Spleen (tissue), 11 donors: ENCODE measurements around the gene FBXO3. TPM values are rescaled to one million over a fixed set of nuclear protein-coding genes. Genes with fewer than 3 reads are reported as not detected.

ENCODE experiments used
- DNase-seq: peaks from one replicate; pipeline ENCODE4 v3.0.0-alpha.2; 2020
- H3K27ac ChIP-seq, 8 donors: fragments of 200-600 bp; sonication (generic) in 7 of 8; 1 replicate in 4 of 8; 2 replicates in 4 of 8; pipeline versions ENCODE4 v1.5.0 to v1.8.0; 2016 to 2021; ENCODE audit warnings: inconsistent platforms in 4 of 8, mild to moderate bottlenecking in 4 of 8, moderate library complexity in 1 of 8
- H3K27me3 ChIP-seq, 7 donors: fragments of 200-600 bp; sonication (generic) in 6 of 7; replicated peaks in 1 of 7; 1 replicate in 4 of 7; 2 replicates in 3 of 7; pipeline versions ENCODE4 v1.5.0 to v1.8.0; 2016 to 2021; ENCODE audit warnings: inconsistent platforms in 3 of 7, mild to moderate bottlenecking in 1 of 7
- H3K36me3 ChIP-seq, 6 donors: fragments of 200-600 bp; sonication (generic) in 5 of 6; 1 replicate in 4 of 6; 2 replicates in 2 of 6; pipeline versions ENCODE4 v1.5.0 to v1.8.0; 2016 to 2021; ENCODE audit warnings: inconsistent platforms in 2 of 6
- H3K4me1 ChIP-seq, 6 donors: fragments of 200-600 bp; sonication (generic) in 5 of 6; 1 replicate in 3 of 6; 2 replicates in 3 of 6; pipeline versions ENCODE4 v1.5.0 to v1.8.0; 2016 to 2021; ENCODE audit warnings: inconsistent platforms in 3 of 6
- H3K4me3 ChIP-seq, 8 donors: fragments of 200-600 bp; sonication (generic) in 7 of 8; 1 replicate in 4 of 8; 2 replicates in 4 of 8; pipeline versions ENCODE4 v1.5.0 to v1.8.0; 2016 to 2021; ENCODE audit warnings: inconsistent platforms in 4 of 8, mild to moderate bottlenecking in 4 of 8, moderate library complexity in 2 of 8
- H3K9me3 ChIP-seq, 8 donors: fragments of 200-600 bp; sonication (generic) in 7 of 8; 1 replicate in 4 of 8; 2 replicates in 4 of 8; pipeline versions ENCODE4 v1.5.0 to v1.8.0; 2016 to 2021; ENCODE audit warnings: inconsistent platforms in 4 of 8
- CTCF ChIP-seq, 11 experiments: fragments of 200-600 bp in 7 of 11; fragments of 450-650 bp in 4 of 11; sonication (generic) in 4 of 11; IDR thresholded peaks in 8 of 11; conservative IDR thresholded peaks in 3 of 11; 1 replicate in 7 of 11; 2 replicates in 4 of 11; pipeline versions ENCODE4 v1.4.0 to v1.8.0; 2016 to 2021; ENCODE audit warnings: antibody characterized with exemption in 11 of 11, inconsistent platforms in 4 of 11, mild to moderate bottlenecking in 1 of 11
- POLR2A ChIP-seq, 3 donors: fragments of 450-650 bp; IDR thresholded peaks; one replicate each; pipeline ENCODE4 v1.5.1; 2017; ENCODE audit warnings: antibody characterized with exemption in 3 of 3, mild to moderate bottlenecking in 1 of 3
- POLR2AphosphoS5 ChIP-seq, 3 donors: sonication (generic); formaldehyde crosslinking; IDR thresholded peaks; one replicate each; pipeline ENCODE4 v1.5.1; 2017; ENCODE audit warnings: antibody characterized with exemption in 3 of 3
- WGBS, 5 donors: extraction: QIAGEN DNeasy Blood & Tissue Kit in 3 of 5; methylation state at CpG; one replicate each; pipeline versions ENCODE4 v1.1.5 to v1.1.7; 2013 to 2018; 5-methylcytosine and 5-hydroxymethylcytosine counted together
- intact Hi-C: fragments of 100-400 bp; cut with DNase I; formaldehyde crosslinking; loops from one replicate; pipeline ENCODE4 v1.15.0; 2023; ENCODE audit warnings: low total_unique reads
- polyA plus RNA-seq, 3 donors: library from polyadenylated mRNA; stranded (reverse); fragments of 200-250 nt; gene quantifications; one replicate each; pipeline ENCODE4 v1.2.1, GENCODE V29; 2013
- total RNA-seq, 7 donors: library from RNA; depleted of rRNA in 3 of 7; stranded (reverse); fragments of >200 nt in 3 of 7; fragmentation: NEBNext Ultra II Directional in 4 of 7; extraction: Animal tissue kit (Norgen Biotek cat#: 25700) in 4 of 7; gene quantifications; one replicate each; pipeline versions ENCODE4 v1.1.0 to v1.2.1, GENCODE V29; 2016 to 2021
- donor health status: healthy with polysubstance abuse.
- donor health status: DM: no; HTN: no; CAD: no; lungs with moderate emphysema.
- donor health status: DM: no; HTN: no; CAD: no.
- donor health status: Bipolar disorder and iron deficiency.
- donor health status: healthy.
- donor health status: DM: no; HTN: no; CAD: no.
- donor health status: DM: yes; HTN: yes; CAD: no.

The FBXO3 gene
- total and polyA plus RNA-seq, 10 donors, result 15.6 to 58.3 (median 31.2) TPM

DNA sequence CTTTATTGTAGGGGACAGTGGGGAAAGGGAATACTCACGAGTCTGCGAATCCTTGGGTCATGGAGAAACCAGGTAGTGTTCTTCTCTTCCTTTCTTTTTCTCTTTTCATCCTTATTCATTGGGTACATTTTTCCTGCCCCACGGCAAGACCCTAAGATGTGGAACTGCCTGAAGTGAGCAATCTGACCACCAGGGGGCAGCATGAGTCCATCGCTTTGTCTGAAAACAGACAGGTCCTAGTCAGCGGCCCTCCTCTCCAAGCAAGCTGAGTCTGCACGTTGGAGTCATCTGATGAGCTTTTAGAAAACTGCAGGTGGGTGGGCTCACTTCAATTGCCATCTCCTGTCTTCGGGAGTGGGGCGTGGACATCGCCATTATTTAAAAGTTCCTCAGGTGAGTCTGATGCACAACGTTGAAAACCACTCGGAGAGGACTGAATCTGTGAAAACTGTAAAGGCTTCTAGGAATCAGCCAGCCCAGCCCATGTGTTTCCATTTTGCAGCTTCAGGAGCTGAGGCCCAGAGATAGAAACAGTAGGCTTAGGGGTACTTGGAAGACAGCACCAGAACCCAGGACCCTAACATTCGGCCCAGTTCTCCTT, 34.0 kb upstream of the FBXO3 start:
- Histone ChIP-seq H3K4me3 (no peak overlapping the region), H3K27ac (no peak overlapping the region), H3K9me3 (no peaks in the 10 kb centered on the region), H3K27me3 (peaks cover 0 to 9% (median 0%) of the 10 kb centered on the region in 7 donors), H3K4me1 (peaks cover 0 to 7% (median 3%) of the 10 kb centered on the region in 6 donors), H3K36me3 (no peaks in the 10 kb centered on the region)
- 28 to 30% (median 29%) methylated on average over 12 of the region's 12 CpGs for WGBS, 5 donors
- peak; percentile 79 to 94 (median 91) for TF ChIP-seq CTCF (IDR thresholded peaks at IDR 0.05 in 8 of 11, conservative IDR thresholded peaks at IDR 0.05 in 3 of 11)
- TF ChIP-seq POLR2A (IDR thresholded peaks at IDR 0.05), result no peak
- peak in 1 of 3 donors; percentile 9 for TF ChIP-seq POLR2AphosphoS5 (IDR thresholded peaks at IDR 0.05)
- intact Hi-C loops, result no loop called here
- peak; percentile 91 for DNase-seq

- peaks cover 0 to 19% (median 5%) of the 10 kb centered on the region in 6 donors for H3K4me1 ChIP-seq
- no peak overlapping the region for H3K4me3 ChIP-seq
- no peak for TF ChIP-seq POLR2A (IDR thresholded peaks at IDR 0.05)
- no peak for TF ChIP-seq CTCF (IDR thresholded peaks at IDR 0.05 in 8 of 11, conservative IDR thresholded peaks at IDR 0.05 in 3 of 11)
- TF ChIP-seq POLR2AphosphoS5 (IDR thresholded peaks at IDR 0.05), result no peak
- H3K27me3 ChIP-seq, result peaks cover 0 to 48% (median 17%) of the 10 kb centered on the region in 7 donors
- WGBS, 5 donors, result 73 to 83% (median 82%) methylated on average over 2 of the region's 2 CpGs
- DNase-seq, result no peak
- H3K36me3 ChIP-seq, result no peaks in the 10 kb centered on the region
- intact Hi-C loops, result no loop called here
- H3K27ac ChIP-seq, result peak overlapping the region in 1 of 8 donors; percentile 3
- H3K9me3 ChIP-seq, result no peaks in the 10 kb centered on the region
Measured at GRCh38 chr11:33804471-33804870, 30.2 kb upstream of the FBXO3 start.

GRCh38 chr11:33802194-33802950, 28.1 kb upstream of the FBXO3 start:
- peaks cover 0 to 51% (median 27%) of the 10 kb centered on the region in 7 donors for H3K27me3 ChIP-seq
- H3K4me1 ChIP-seq, result peaks cover 0 to 12% (median 2%) of the 10 kb centered on the region in 6 donors
- H3K27ac ChIP-seq, result no peak overlapping the region
- DNase-seq, result no peak
- peak overlapping the region in 2 of 8 donors; percentile 24 to 43 for H3K4me3 ChIP-seq
- H3K9me3 ChIP-seq, result no peaks in the 10 kb centered on the region
- TF ChIP-seq POLR2A (IDR thresholded peaks at IDR 0.05), result no peak
- no peak for TF ChIP-seq POLR2AphosphoS5 (IDR thresholded peaks at IDR 0.05)
- no peak for TF ChIP-seq CTCF (IDR thresholded peaks at IDR 0.05 in 8 of 11, conservative IDR thresholded peaks at IDR 0.05 in 3 of 11)
- intact Hi-C loops, result no loop called here
- H3K36me3 ChIP-seq, result no peaks in the 10 kb centered on the region
- 3 to 7% (median 5%) methylated on average over 18 of the region's 18 CpGs for WGBS, 5 donors

DNA sequence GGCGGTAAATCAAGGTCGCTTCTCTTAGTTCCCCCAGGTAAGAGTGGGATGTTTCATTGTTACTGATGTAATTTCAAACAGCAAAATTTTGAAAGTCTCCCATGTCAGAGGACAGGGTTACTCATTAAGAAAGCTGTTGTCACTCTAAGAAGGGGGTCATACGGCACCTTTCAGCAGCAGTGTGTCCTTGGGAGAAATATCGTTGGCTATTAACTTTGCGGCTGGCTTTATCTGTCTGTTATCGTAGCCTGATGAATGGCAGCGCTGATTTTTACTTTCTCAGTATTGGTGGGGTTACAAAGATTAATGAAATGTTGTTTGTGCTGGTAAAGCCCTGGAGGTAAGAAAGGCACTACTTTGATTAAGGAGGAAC, 27.5 kb upstream of the FBXO3 start:
- H3K4me3 ChIP-seq, result no peak overlapping the region
- H3K27me3 ChIP-seq, result peaks cover 0 to 55% (median 27%) of the 10 kb centered on the region in 7 donors
- no peaks in the 10 kb centered on the region for H3K36me3 ChIP-seq
- no peak for DNase-seq
- 32 to 42% (median 34%) methylated on average over 7 of the region's 7 CpGs for WGBS, 5 donors
- no peaks in the 10 kb centered on the region for H3K9me3 ChIP-seq
- no peak overlapping the region for H3K27ac ChIP-seq
- no peak for TF ChIP-seq POLR2A (IDR thresholded peaks at IDR 0.05)
- no peak for TF ChIP-seq CTCF (IDR thresholded peaks at IDR 0.05 in 8 of 11, conservative IDR thresholded peaks at IDR 0.05 in 3 of 11)
- TF ChIP-seq POLR2AphosphoS5 (IDR thresholded peaks at IDR 0.05), result no peak
- peaks cover 0 to 12% (median 2%) of the 10 kb centered on the region in 6 donors for H3K4me1 ChIP-seq
- intact Hi-C loops, result no loop called here
